Measurements from ENCODE around the gene TAF7L. TPM values are rescaled to one million over a fixed set of nuclear protein-coding genes. Genes with fewer than 3 reads are reported as not detected.

TAF7L gene
- total RNA-seq, 1 donor from 2014 or later = 0.30 TPM

- H3K4me1 Mint-ChIP-seq (ENCODE audit: low read depth) = peaks cover 7% of the 10 kb centered on the region
Observed at GRCh38 chrX:101223226-101223625, 67.9 kb downstream of the TAF7L start.

GRCh38 chrX:101220662-101221260, 70.4 kb downstream of the TAF7L start:
- H3K4me1 Mint-ChIP-seq (ENCODE audit: low read depth) = peaks cover 7% of the 10 kb centered on the region
- DNase-seq (ENCODE audit: low spot score) = no peak
- H3K9me3 Mint-ChIP-seq (ENCODE audit: low read depth) = peaks cover 3% of the 10 kb centered on the region
- TF ChIP-seq, protein P1, sequence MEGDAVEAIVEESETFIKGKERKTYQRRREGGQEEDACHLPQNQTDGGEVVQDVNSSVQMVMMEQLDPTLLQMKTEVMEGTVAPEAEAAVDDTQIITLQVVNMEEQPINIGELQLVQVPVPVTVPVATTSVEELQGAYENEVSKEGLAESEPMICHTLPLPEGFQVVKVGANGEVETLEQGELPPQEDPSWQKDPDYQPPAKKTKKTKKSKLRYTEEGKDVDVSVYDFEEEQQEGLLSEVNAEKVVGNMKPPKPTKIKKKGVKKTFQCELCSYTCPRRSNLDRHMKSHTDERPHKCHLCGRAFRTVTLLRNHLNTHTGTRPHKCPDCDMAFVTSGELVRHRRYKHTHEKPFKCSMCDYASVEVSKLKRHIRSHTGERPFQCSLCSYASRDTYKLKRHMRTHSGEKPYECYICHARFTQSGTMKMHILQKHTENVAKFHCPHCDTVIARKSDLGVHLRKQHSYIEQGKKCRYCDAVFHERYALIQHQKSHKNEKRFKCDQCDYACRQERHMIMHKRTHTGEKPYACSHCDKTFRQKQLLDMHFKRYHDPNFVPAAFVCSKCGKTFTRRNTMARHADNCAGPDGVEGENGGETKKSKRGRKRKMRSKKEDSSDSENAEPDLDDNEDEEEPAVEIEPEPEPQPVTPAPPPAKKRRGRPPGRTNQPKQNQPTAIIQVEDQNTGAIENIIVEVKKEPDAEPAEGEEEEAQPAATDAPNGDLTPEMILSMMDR (IDR thresholded peaks at IDR 0.05) = no peak
- H3K36me3 Mint-ChIP-seq (ENCODE audit: low read depth) = no peaks in the 10 kb centered on the region
- H3K27me3 Mint-ChIP-seq (ENCODE audit: low read depth) = no peaks in the 10 kb centered on the region
- H3K4me3 Mint-ChIP-seq (ENCODE audit: unreplicated experiment) = no peak overlapping the region
- H3K27ac Mint-ChIP-seq (ENCODE audit: unreplicated experiment) = no peak overlapping the region

More at GRCh38 chrX:101223226-101223625, 67.9 kb downstream of the TAF7L start:
- no peak overlapping the region for H3K27ac Mint-ChIP-seq (ENCODE audit: unreplicated experiment)
- peaks cover 7% of the 10 kb centered on the region for H3K9me3 Mint-ChIP-seq (ENCODE audit: low read depth)
- DNase-seq (ENCODE audit: low spot score) = no peak
- no peak overlapping the region for H3K4me3 Mint-ChIP-seq (ENCODE audit: unreplicated experiment)
- H3K27me3 Mint-ChIP-seq (ENCODE audit: low read depth) = no peaks in the 10 kb centered on the region
- TF ChIP-seq, protein P1 (IDR thresholded peaks at IDR 0.05) = no peak
- H3K36me3 Mint-ChIP-seq (ENCODE audit: low read depth) = no peaks in the 10 kb centered on the region

- peaks cover 7% of the 10 kb centered on the region for H3K4me1 Mint-ChIP-seq (ENCODE audit: low read depth)
- peaks cover 3% of the 10 kb centered on the region for H3K9me3 Mint-ChIP-seq (ENCODE audit: low read depth)
- DNase-seq (ENCODE audit: low spot score) = no peak
- H3K27ac Mint-ChIP-seq (ENCODE audit: unreplicated experiment) = peak overlapping the region; percentile 78
- H3K27me3 Mint-ChIP-seq (ENCODE audit: low read depth) = no peaks in the 10 kb centered on the region
- H3K4me3 Mint-ChIP-seq (ENCODE audit: unreplicated experiment) = peak overlapping the region; percentile 33
- H3K36me3 Mint-ChIP-seq (ENCODE audit: low read depth) = no peaks in the 10 kb centered on the region
- TF ChIP-seq, protein P1 (IDR thresholded peaks at IDR 0.05) = no peak
Observed at GRCh38 chrX:101219864-101220346, 71.2 kb downstream of the TAF7L start.

DNA sequence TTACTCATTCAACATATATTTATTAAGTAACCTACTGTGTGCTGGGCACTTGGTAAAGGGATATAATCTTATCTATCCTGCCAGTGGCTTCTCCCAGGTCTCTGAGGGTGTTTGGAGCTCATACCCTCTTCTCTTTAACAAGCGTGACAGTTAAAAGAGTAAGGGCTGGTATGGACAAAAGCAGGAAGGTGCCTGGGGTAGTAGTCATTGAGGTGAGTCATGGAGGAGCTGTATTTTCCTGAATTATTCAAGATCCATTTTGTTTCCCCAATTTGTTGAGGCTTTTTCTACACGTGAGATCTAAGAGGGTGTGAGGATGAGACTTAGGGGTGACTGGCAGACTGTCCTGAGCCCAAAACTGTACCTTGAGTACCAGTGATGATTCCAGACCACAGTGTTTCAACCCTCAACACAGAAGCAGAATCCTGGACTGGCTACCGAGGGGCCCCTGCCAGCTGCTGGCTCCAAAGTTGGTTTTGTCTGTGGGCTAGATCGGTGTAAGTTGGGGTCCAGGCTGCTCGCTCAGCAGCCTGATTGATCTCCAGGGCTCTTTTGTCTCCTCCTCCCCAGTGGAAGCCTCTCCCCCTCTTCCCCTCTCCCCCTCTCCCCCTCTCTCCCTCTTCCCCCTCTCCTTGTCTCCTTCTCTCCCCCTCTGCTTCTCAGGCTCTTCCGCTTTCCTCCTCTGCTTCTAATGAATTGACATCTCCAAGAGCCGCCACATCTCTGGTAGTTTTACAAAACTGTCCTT, 71.8 kb downstream of the TAF7L start, which contains the start of gene DRP2:
Gene DRP2 (plus strand): TSS at position 671 of the 748 bp plus-strand sequence. CDS start 11,862 bp downstream, outside the sequence.
- TF ChIP-seq, protein P1 (IDR thresholded peaks at IDR 0.05) = no peak
- Mint-ChIP-seq H3K4me1 (ENCODE audit: low read depth) (peaks cover 7% of the 10 kb centered on the region), H3K4me3 (ENCODE audit: unreplicated experiment) (peak within 1 kb of the TSS; percentile 33), H3K27ac (ENCODE audit: unreplicated experiment) (peak within 1 kb of the TSS; percentile 78), H3K27me3 (ENCODE audit: low read depth) (no peaks in the 10 kb centered on the region), H3K36me3 (ENCODE audit: low read depth) (no peaks in the 10 kb centered on the region), H3K9me3 (ENCODE audit: low read depth) (peaks cover 3% of the 10 kb centered on the region)
- DNase-seq (ENCODE audit: low spot score) = no peak

Other genes with a start within 250 kb of the TAF7L start
- 9.5 to 13.1 TPM (median 9.9 TPM) in 3 replicates for gene TRMT2B, start 239.2 kb downstream of the TAF7L start, total RNA-seq
- gene TMEM35A, start 212.5 kb downstream of the TAF7L start, total RNA-seq = 0.62 to 0.92 TPM (median 0.85 TPM) in 3 replicates
- gene CENPI, start 193.1 kb downstream of the TAF7L start, total RNA-seq = 4.6 to 5.7 TPM (median 5.6 TPM) in 3 replicates
- 0.23 to 0.92 TPM (median 0.37 TPM) in 3 replicates for gene DRP2, start 71.5 kb downstream of the TAF7L start, total RNA-seq
- 9.2 to 12.9 TPM (median 11.0 TPM) in 3 replicates for gene TIMM8A, start 57.4 kb upstream of the TAF7L start, total RNA-seq
- not detected in 3 replicates for gene BTK, start 94.9 kb upstream of the TAF7L start, total RNA-seq
- 105 to 164 TPM (median 110 TPM) in 3 replicates for gene RPL36A, start 99.7 kb upstream of the TAF7L start, total RNA-seq
- gene GLA, start 116.6 kb upstream of the TAF7L start, total RNA-seq = 24.6 to 33.7 TPM (median 28.1 TPM) in 3 replicates
- gene HNRNPH2, start 116.9 kb upstream of the TAF7L start, total RNA-seq = 52.4 to 64.2 TPM (median 52.9 TPM) in 3 replicates
- gene ARMCX4, start 194.1 kb upstream of the TAF7L start, total RNA-seq = 13.3 to 15.4 TPM (median 15.2 TPM) in 3 replicates

All from chondrocyte (in vitro differentiated cells).